HepG2 (cell line): Measurements from ENCODE around the gene SMDT1. TPM values are rescaled to one million over a fixed set of nuclear protein-coding genes. Genes with fewer than 3 reads are reported as not detected.
"Not testable (repeated sequence)": the region's sequence is repeated elsewhere in the genome, so short reads cannot be mapped to it uniquely, and the experiment has no call there.

Experiments used
- ATAC-seq: fragments of 200-7000 bp; cut with Tn5 transposase; 3 replicates; pipeline ENCODE4 v1.9.1; 2020; ENCODE audit warnings: mild to moderate bottlenecking, moderate library complexity
- BruUV-seq: library from RNA; stranded (reverse); fragments of 400-500 nt; replicated peaks from 2 replicates; lab custom pipeline; 2021; lab: Mats Ljungman, UMichigan
- CTCF ChIA-PET: fragments of 300-600 bp; formaldehyde crosslinking; extraction: SDS; loops from one replicate; lab custom pipeline; 2021; ENCODE audit warnings: low total read pairs, inconsistent platforms, low intra/inter-chr PET ratio; lab: Yijun Ruan, JAX
- POLR2A ChIA-PET: fragments of 350-600 bp; sonication (Branson Sonifier 250); formaldehyde crosslinking; loops from one replicate; lab custom pipeline; 2020; ENCODE audit warnings: antibody characterized with exemption, inconsistent platforms; lab: Yijun Ruan, JAX
- DNase-seq: peaks from one replicate; pipeline ENCODE4 v3.0.0-alpha.2; 2015; ENCODE audit warnings: low spot score
- FAIRE-seq: peaks from 3 replicates; lab custom pipeline; 2011; peaks lifted over from hg19 to GRCh38; lab: Jason Lieb, UNC
- H2AFZ ChIP-seq: one replicate; pipeline ENCODE4 v1.6.1; 2011; ENCODE audit warnings: low read length, inconsistent platforms
- H3K27ac ChIP-seq: fragments of 300-600 bp; 3 replicates; pipeline ENCODE4 v1.8.0; 2011; ENCODE audit warnings: mixed run types, mild to moderate bottlenecking, mixed read lengths, low read length, inconsistent platforms; ENCODE audit not compliant: insufficient read depth; ENCODE audit errors: extremely low read length
- H3K27me3 ChIP-seq, 2 experiments: fragments of 200-600 bp in 1 of 2; 2 replicates in 1 of 2; 3 replicates in 1 of 2; pipeline versions ENCODE4 v1.6.0 to v1.8.0; 2011; ENCODE audit warnings: low read length in 2 of 2, mild to moderate bottlenecking in 2 of 2, moderate library complexity in 2 of 2, inconsistent platforms in 1 of 2; ENCODE audit not compliant: insufficient read depth in 2 of 2, control insufficient read depth in 1 of 2
- H3K36me3 ChIP-seq, 2 experiments: fragments of 200-600 bp in 1 of 2; replicated peaks in 1 of 2; 2 replicates in 1 of 2; 3 replicates in 1 of 2; pipeline versions ENCODE4 v1.5.1 to v1.8.0; 2011; ENCODE audit warnings: low read length in 2 of 2, inconsistent platforms in 1 of 2; ENCODE audit not compliant: insufficient read depth in 2 of 2, control insufficient read depth in 1 of 2
- H3K4me1 ChIP-seq: 2 replicates; pipeline ENCODE4 v1.5.1; 2012; ENCODE audit warnings: low read length, inconsistent platforms; ENCODE audit not compliant: insufficient read depth
- H3K4me2 ChIP-seq: 2 replicates; pipeline ENCODE4 v1.6.0; 2011; ENCODE audit warnings: low read depth, low read length, inconsistent platforms
- H3K4me3 ChIP-seq, 3 experiments: fragments of 200-600 bp in 1 of 3; sonication (generic), shearing (Covaris generic) in 1 of 3; replicated peaks in 1 of 3; 2 replicates each; pipeline ENCODE4 v1.5.1; 2011 to 2016; ENCODE audit warnings: low read length in 3 of 3, inconsistent platforms in 2 of 3, low read depth in 2 of 3, mild to moderate bottlenecking in 2 of 3, control low read depth in 1 of 3, mixed read lengths in 1 of 3; ENCODE audit not compliant: insufficient read depth in 1 of 3
- H3K79me2 ChIP-seq: one replicate; pipeline ENCODE4 v1.6.1; 2011; ENCODE audit warnings: low read length, inconsistent platforms; ENCODE audit not compliant: insufficient read depth
- H3K9ac ChIP-seq: 2 replicates; pipeline ENCODE4 v1.6.0; 2011; ENCODE audit warnings: mild to moderate bottlenecking, low read depth, low read length, inconsistent platforms; ENCODE audit not compliant: insufficient read depth
- H3K9me3 ChIP-seq: 2 replicates; pipeline ENCODE4 v1.5.1; 2012; ENCODE audit warnings: mild to moderate bottlenecking, low read length
- H4K20me1 ChIP-seq: 2 replicates; pipeline ENCODE4 v1.6.0; 2011; ENCODE audit warnings: inconsistent platforms, mild to moderate bottlenecking, low read length, moderate library complexity; ENCODE audit not compliant: insufficient read depth
- CCDC6 ChIP-seq: sonication (generic); formaldehyde crosslinking; IDR thresholded peaks from 2 replicates; pipeline ENCODE4 v1.8.1; 2022; ENCODE audit warnings: mild to moderate bottlenecking, missing genetic modification reagents, moderate library complexity
- NCOR1 ChIP-seq: fragments of 200-600 bp; sonication (generic); IDR thresholded peaks from 2 replicates; pipeline ENCODE4 v1.7.0; 2017; ENCODE audit warnings: antibody characterized with exemption, low read length, borderline replicate concordance
- NKX3-1 ChIP-seq: sonication (generic); formaldehyde crosslinking; IDR thresholded peaks from 2 replicates; pipeline ENCODE4 v1.5.0; 2020; ENCODE audit warnings: missing genetic modification reagents
- RFX1 ChIP-seq: fragments of 450-650 bp; IDR thresholded peaks from 2 replicates; pipeline ENCODE4 v1.6.1; 2017
- STAG1 ChIP-seq: sonication (generic); formaldehyde crosslinking; IDR thresholded peaks from 2 replicates; pipeline ENCODE4 v1.4.0; 2020; ENCODE audit warnings: missing genetic modification reagents
- WGBS: methylation state at CpG from one replicate; pipeline ENCODE4 v1.1.6; 2017; ENCODE audit warnings: low lambda C conversion rate; 5-methylcytosine and 5-hydroxymethylcytosine counted together
- in situ Hi-C: cut with HindIII; loops from 2 replicates; pipeline ENCODE4 v1.10.0; 2017; ENCODE audit warnings: low pct_unique_long_range_greater_than_20kb; ENCODE audit not compliant: extremely low pct_ligation_motif_present
- intact Hi-C: fragments of 100-400 bp; cut with micrococcal nuclease; formaldehyde crosslinking; loops from one replicate; pipeline ENCODE4 v1.10.0; 2022; ENCODE audit not compliant: unreplicated experiment
- polyA plus RNA-seq, 8 experiments: library from polyadenylated mRNA; depleted of rRNA in 3 of 8; stranded (reverse) in 7 of 8; unstranded in 1 of 8; fragments of >200 nt; fragmentation: Illumina TruSeq in 4 of 8; extraction: Trizol in 4 of 8; gene quantifications; 2 replicates each; pipeline versions ENCODE4 v1.2.1 to v1.2.3, GENCODE V29; 2011 to 2016; ENCODE audit warnings: low read depth in 4 of 8, missing spikeins in 1 of 8, mixed read lengths in 1 of 8; ENCODE audit not compliant: insufficient read depth in 1 of 8
- total RNA-seq, 5 experiments: library from RNA; depleted of rRNA; stranded (reverse); fragments of >200 nt; fragmentation: Illumina TruSeq; extraction: Trizol; gene quantifications; 2 replicates each; pipeline ENCODE4 v1.2.3, GENCODE V29; 2016; ENCODE audit warnings: low read depth in 1 of 5
- TF ChIP-seq, protein P1 (sequence below): sonication (generic); formaldehyde crosslinking; IDR thresholded peaks from 2 replicates; pipeline ENCODE4 v1.5.0; 2020; ENCODE audit warnings: mild to moderate bottlenecking, missing genetic modification reagents, moderate library complexity
- TF ChIP-seq, protein P2 (sequence below): sonication (generic); formaldehyde crosslinking; IDR thresholded peaks from 2 replicates; pipeline ENCODE4 v1.4.0; 2020; ENCODE audit warnings: missing genetic modification reagents

SMDT1 gene
- total and polyA plus RNA-seq, 2 of the 13 experiments (the other 11 are each of a cell fraction or from before 2014, with no cell fraction given) = 8.3 to 26.6 TPM

DNA sequence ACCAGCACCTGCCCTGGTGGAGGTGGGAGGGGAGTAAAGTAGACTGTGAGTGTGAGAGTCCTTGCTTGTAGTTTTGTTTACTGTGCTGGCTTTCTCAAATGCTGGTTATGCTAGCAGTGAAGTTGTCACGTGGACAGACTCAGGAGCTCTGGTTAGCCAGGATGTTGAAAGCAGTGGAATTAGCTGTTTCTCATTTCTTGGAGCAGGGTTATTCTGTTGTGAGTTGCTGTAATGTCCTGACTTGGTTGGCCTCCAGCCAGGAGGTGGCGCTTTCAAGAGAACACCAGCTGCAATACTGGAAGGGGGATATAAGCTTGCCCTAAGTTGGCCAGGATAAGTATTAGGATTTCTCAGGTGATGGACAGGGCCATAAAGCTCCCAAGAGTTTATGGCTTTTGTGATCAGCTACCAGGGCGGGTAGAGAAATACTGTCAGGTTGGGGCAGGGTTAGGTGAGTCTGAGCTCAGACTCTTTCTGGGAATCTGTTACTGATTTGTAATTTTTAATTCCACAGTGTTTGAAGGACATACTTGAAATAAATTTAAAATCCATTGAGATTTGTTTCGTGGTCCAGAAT is 37.4 kb downstream of the SMDT1 start:
- Histone ChIP-seq H3K79me2 (no peaks in the 10 kb centered on the region), H3K27ac (no peak overlapping the region), H3K9me3 (peaks cover 10% of the 10 kb centered on the region; the same call in 1 of the 2 replicates), H3K4me3 (no peak overlapping the region), H3K36me3 (no peaks in the 10 kb centered on the region), H3K9ac (no peak overlapping the region), H4K20me1 (no peaks in the 10 kb centered on the region), H2AFZ (no peak overlapping the region), H3K4me1 (peaks cover 12% of the 10 kb centered on the region), H3K4me2 (no peak overlapping the region), H3K27me3 (no peaks in the 10 kb centered on the region)
- CTCF ChIA-PET = interaction anchor here (1.6 kb wide), 1 partner anchor 327 kb away, joined by 4 read pairs; no protein-coding TSS in a partner anchor
- DNase-seq (no peak), FAIRE-seq (no peak), ATAC-seq (peak; percentile 30; the same call in 1 of the 3 replicates)
- WGBS = 70% methylated on average over 4 of the region's 4 CpGs
- TF ChIP-seq, protein P1, sequence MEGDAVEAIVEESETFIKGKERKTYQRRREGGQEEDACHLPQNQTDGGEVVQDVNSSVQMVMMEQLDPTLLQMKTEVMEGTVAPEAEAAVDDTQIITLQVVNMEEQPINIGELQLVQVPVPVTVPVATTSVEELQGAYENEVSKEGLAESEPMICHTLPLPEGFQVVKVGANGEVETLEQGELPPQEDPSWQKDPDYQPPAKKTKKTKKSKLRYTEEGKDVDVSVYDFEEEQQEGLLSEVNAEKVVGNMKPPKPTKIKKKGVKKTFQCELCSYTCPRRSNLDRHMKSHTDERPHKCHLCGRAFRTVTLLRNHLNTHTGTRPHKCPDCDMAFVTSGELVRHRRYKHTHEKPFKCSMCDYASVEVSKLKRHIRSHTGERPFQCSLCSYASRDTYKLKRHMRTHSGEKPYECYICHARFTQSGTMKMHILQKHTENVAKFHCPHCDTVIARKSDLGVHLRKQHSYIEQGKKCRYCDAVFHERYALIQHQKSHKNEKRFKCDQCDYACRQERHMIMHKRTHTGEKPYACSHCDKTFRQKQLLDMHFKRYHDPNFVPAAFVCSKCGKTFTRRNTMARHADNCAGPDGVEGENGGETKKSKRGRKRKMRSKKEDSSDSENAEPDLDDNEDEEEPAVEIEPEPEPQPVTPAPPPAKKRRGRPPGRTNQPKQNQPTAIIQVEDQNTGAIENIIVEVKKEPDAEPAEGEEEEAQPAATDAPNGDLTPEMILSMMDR (CRISPR knock-in tag) = peak; percentile 56
- TF ChIP-seq, protein P2, sequence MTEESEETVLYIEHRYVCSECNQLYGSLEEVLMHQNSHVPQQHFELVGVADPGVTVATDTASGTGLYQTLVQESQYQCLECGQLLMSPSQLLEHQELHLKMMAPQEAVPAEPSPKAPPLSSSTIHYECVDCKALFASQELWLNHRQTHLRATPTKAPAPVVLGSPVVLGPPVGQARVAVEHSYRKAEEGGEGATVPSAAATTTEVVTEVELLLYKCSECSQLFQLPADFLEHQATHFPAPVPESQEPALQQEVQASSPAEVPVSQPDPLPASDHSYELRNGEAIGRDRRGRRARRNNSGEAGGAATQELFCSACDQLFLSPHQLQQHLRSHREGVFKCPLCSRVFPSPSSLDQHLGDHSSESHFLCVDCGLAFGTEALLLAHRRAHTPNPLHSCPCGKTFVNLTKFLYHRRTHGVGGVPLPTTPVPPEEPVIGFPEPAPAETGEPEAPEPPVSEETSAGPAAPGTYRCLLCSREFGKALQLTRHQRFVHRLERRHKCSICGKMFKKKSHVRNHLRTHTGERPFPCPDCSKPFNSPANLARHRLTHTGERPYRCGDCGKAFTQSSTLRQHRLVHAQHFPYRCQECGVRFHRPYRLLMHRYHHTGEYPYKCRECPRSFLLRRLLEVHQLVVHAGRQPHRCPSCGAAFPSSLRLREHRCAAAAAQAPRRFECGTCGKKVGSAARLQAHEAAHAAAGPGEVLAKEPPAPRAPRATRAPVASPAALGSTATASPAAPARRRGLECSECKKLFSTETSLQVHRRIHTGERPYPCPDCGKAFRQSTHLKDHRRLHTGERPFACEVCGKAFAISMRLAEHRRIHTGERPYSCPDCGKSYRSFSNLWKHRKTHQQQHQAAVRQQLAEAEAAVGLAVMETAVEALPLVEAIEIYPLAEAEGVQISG = peak; percentile 88
- TF ChIP-seq NCOR1 (no peak), CCDC6 (CRISPR knock-in tag) (no peak), NKX3-1 (CRISPR knock-in tag) (no peak), STAG1 (CRISPR knock-in tag) (peak; percentile 35), RFX1 (no peak)
- intact Hi-C loops (loop anchor here (10.0 kb wide), 1 partner anchor 422 kb away; the partner anchor contains the start of gene MEI1), in situ Hi-C loops (no loop called here)
- POLR2A ChIA-PET = no interaction called here
- BruUV-seq = no TSS peak

DNA sequence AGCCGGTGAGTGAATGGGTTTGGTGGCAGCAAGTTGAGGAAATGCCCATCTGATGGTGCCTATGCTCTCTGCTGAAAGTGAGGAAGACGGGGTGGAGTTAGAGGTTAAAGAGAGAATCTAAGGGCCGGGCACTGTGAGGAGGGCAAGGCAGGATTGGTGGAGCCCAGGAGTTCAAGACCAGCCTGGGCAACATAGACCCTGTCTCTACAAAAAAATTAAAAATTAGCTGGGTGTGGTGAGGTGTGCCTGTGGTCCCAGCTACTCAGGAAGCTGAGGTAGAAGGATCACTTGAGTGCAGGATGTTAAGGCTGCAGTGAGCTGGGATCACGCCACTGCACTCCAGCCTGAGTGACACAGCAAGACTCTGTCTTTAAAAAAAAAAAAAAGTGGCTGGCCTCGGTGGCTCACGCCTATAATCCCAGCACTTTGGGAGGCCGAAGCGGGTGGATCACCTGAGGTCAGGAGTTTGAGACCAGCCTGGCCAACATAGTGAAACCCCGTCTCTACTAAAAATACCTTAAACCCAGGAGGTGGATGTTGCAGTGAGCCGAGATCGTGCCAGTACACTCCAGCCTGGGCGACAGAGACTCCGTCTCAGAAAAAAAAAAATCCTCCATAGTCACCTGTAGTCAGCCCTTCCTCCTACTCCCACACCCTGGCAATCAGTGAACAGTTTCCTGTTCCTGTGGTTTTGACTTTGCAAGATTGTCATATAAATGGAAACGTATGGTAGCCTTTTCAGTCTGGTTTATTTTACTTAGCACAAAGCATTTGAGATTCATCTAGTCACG is 40.9 kb downstream of the SMDT1 start:
- DNase-seq, FAIRE-seq, POLR2A ChIA-PET, H3K27me3 ChIP-seq, H3K36me3 ChIP-seq, H3K79me2 ChIP-seq, H2AFZ ChIP-seq, H3K4me3 ChIP-seq, H4K20me1 ChIP-seq, ATAC-seq, H3K27ac ChIP-seq, H3K9me3 ChIP-seq, BruUV-seq, CTCF ChIA-PET, H3K9ac ChIP-seq, intact Hi-C loops, in situ Hi-C loops: not testable (repeated sequence)
- 86% methylated on average over 15 of the region's 15 CpGs for WGBS
- peaks cover 12% of the 10 kb centered on the region for H3K4me1 ChIP-seq
- H3K4me2 ChIP-seq = 0 out of 2 replicates have a peak overlapping the region, but pooled peaks have one; percentile 1
